HG02678 (cell line): ENCODE measurements around the gene KIRREL2.

Experiments used
- ATAC-seq: cut with Tn5 transposase; IDR thresholded peaks from one replicate; pipeline ENCODE4 v1.9.1; 2021; ENCODE audit warnings: mild to moderate bottlenecking, moderate library complexity; ENCODE audit not compliant: unreplicated experiment

KIRREL2 gene

GRCh38 chr19:35913589-35913988 is 56.9 kb downstream of the KIRREL2 start:
- no peak for ATAC-seq

DNA sequence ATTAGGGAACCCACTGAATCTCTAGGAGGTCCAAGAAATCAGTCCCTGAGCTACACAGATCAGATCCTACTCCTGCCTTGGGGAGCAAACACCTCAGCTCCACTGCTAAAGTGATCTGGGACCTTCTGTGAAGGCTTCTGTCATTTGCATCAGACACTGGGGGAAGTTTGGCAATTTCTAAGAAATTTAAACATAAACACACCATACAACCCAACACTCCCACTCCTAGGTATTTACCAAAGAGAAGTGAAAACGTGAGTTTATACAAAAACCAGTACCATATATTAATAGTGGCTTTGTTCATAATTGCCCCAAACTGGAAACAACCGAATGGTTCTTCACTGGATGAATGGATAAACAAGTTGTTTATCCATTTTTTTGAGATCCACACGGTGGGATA is 58.7 kb downstream of the KIRREL2 start:
- ATAC-seq, result no peak
